Upper lobe of left lung (tissue), 6 donors: ENCODE data around the gene CPLANE1. TPM values are rescaled to one million over a fixed set of nuclear protein-coding genes. Genes with fewer than 3 reads are reported as not detected.
"Not testable (repeated sequence)": the region's sequence is repeated elsewhere in the genome, so short reads cannot be mapped to it uniquely, and the experiment has no call there.

Experiments used
- ATAC-seq, 2 donors: fragments of 200-7000 bp; cut with Tn5 transposase; one replicate each; pipeline ENCODE4 v1.9.1; 2022; ENCODE audit warnings: mild to moderate bottlenecking in 2 of 2, moderate library complexity in 2 of 2; ENCODE audit not compliant: low FRiP score in 2 of 2
- DNase-seq, 2 donors: peaks; one replicate each; pipeline ENCODE4 v3.0.0-alpha.2; 2019 to 2020
- H3K27ac ChIP-seq, 4 donors: fragments of 200-600 bp; sonication (generic); one replicate each; pipeline ENCODE4 v1.5.1; 2016 to 2019
- H3K27me3 ChIP-seq, 4 donors: fragments of 200-600 bp; sonication (generic); one replicate each; pipeline ENCODE4 v1.5.1; 2017 to 2019
- H3K36me3 ChIP-seq, 4 donors: fragments of 200-600 bp; sonication (generic); one replicate each; pipeline ENCODE4 v1.5.1; 2016 to 2019
- H3K4me1 ChIP-seq, 4 donors: fragments of 200-600 bp; sonication (generic); one replicate each; pipeline ENCODE4 v1.5.1; 2018 to 2019
- H3K4me3 ChIP-seq, 4 donors: fragments of 200-600 bp; sonication (generic); one replicate each; pipeline ENCODE4 v1.5.1; 2017 to 2019; ENCODE audit warnings: mild to moderate bottlenecking in 2 of 4, moderate library complexity in 1 of 4
- H3K9me3 ChIP-seq, 4 donors: fragments of 200-600 bp; sonication (generic); one replicate each; pipeline ENCODE4 v1.5.1; 2018 to 2019
- CTCF ChIP-seq, 6 experiments: fragments of 450-650 bp in 4 of 6; fragments of 200-600 bp in 2 of 6; sonication (generic) in 2 of 6; IDR thresholded peaks; one replicate each; pipeline ENCODE4 v1.5.1; 2016 to 2019; ENCODE audit warnings: antibody characterized with exemption in 6 of 6
- EP300 ChIP-seq, 4 donors: sonication (generic); formaldehyde crosslinking; IDR thresholded peaks; one replicate each; pipeline ENCODE4 v1.5.1; 2017; ENCODE audit warnings: antibody characterized with exemption in 4 of 4, control low read depth in 2 of 4
- POLR2A ChIP-seq, 4 donors: fragments of 450-650 bp; IDR thresholded peaks; one replicate each; pipeline ENCODE4 v1.5.1; 2016 to 2017; ENCODE audit warnings: antibody characterized with exemption in 4 of 4, mild to moderate bottlenecking in 2 of 4
- POLR2AphosphoS5 ChIP-seq, 2 donors: sonication (generic); formaldehyde crosslinking; IDR thresholded peaks; one replicate each; pipeline ENCODE4 v1.5.1; 2017; ENCODE audit warnings: antibody characterized with exemption in 2 of 2
- WGBS, 2 donors: methylation state at CpG; one replicate each; pipeline ENCODE4 v1.1.5; 2017 to 2018; 5-methylcytosine and 5-hydroxymethylcytosine counted together
- total RNA-seq, 6 donors: library from RNA; depleted of rRNA in 4 of 6; stranded (reverse); fragments of >200 nt in 4 of 6; gene quantifications; one replicate each; pipeline versions ENCODE4 v1.1.0 to v1.2.1, GENCODE V29; 2016 to 2021
- donor health status: DM: no; HTN: no; CAD: no; lungs with moderate emphysema.
- donor health status: DM: no; HTN: yes; CAD: no; lungs with severe emphysema.

CPLANE1 gene
- total RNA-seq, 6 donors from 2014 or later = 15.5 to 58.0 (median 27.5) TPM

- peaks cover 0 to 3% (median 0%) of the 10 kb centered on the region in 4 donors for H3K36me3 ChIP-seq
- H3K27ac ChIP-seq = no peak overlapping the region
- H3K27me3 ChIP-seq = no peaks in the 10 kb centered on the region
- no peak overlapping the region for H3K4me3 ChIP-seq
- peaks cover 15 to 29% (median 18%) of the 10 kb centered on the region in 4 donors for H3K4me1 ChIP-seq
- ATAC-seq = no peak
- 88% methylated on average over 4 of the region's 4 CpGs for WGBS, 2 donors
- TF ChIP-seq POLR2AphosphoS5 (IDR thresholded peaks at IDR 0.05) (no peak), POLR2A (IDR thresholded peaks at IDR 0.05) (no peak), CTCF (IDR thresholded peaks at IDR 0.05) (no peak), EP300 (IDR thresholded peaks at IDR 0.05) (no peak)
- DNase-seq = no peak
- no peaks in the 10 kb centered on the region for H3K9me3 ChIP-seq
Observed at GRCh38 chr5:37247496-37247895, 1.7 kb downstream of the CPLANE1 start.

- DNase-seq (no peak), ATAC-seq (no peak)
- Histone ChIP-seq H3K27ac (no peak overlapping the region), H3K4me3 (no peak overlapping the region), H3K4me1 (peaks cover 15 to 29% (median 18%) of the 10 kb centered on the region in 4 donors), H3K9me3 (no peaks in the 10 kb centered on the region), H3K27me3 (no peaks in the 10 kb centered on the region), H3K36me3 (peaks cover 0 to 5% (median 0%) of the 10 kb centered on the region in 4 donors)
- TF ChIP-seq CTCF (IDR thresholded peaks at IDR 0.05) (no peak), EP300 (IDR thresholded peaks at IDR 0.05) (no peak), POLR2AphosphoS5 (IDR thresholded peaks at IDR 0.05) (no peak), POLR2A (IDR thresholded peaks at IDR 0.05) (no peak)
- 39 to 65% methylated on average over 1 of the region's 1 CpG for WGBS, 2 donors
Observed at GRCh38 chr5:37247036-37247435, 2.1 kb downstream of the CPLANE1 start.

- no peak for TF ChIP-seq CTCF (IDR thresholded peaks at IDR 0.05)
- TF ChIP-seq POLR2A (IDR thresholded peaks at IDR 0.05) = no peak
- TF ChIP-seq EP300 (IDR thresholded peaks at IDR 0.05) = no peak
- TF ChIP-seq POLR2AphosphoS5 (IDR thresholded peaks at IDR 0.05) = no peak
- H3K4me3 ChIP-seq = no peak overlapping the region
- H3K27ac ChIP-seq = no peak overlapping the region
- no peaks in the 10 kb centered on the region for H3K4me1 ChIP-seq
- DNase-seq = no peak
- 94 to 97% methylated on average over 2 of the region's 2 CpGs for WGBS, 2 donors
- H3K36me3 ChIP-seq = peaks cover 3 to 57% (median 17%) of the 10 kb centered on the region in 4 donors
- H3K27me3 ChIP-seq = no peaks in the 10 kb centered on the region
- ATAC-seq = no peak
- no peaks in the 10 kb centered on the region for H3K9me3 ChIP-seq
Observed at GRCh38 chr5:37234288-37234687, 14.9 kb downstream of the CPLANE1 start.

GRCh38 chr5:37226377-37226776 is 22.8 kb downstream of the CPLANE1 start:
- Histone ChIP-seq H3K27me3 (no peaks in the 10 kb centered on the region), H3K4me3 (no peak overlapping the region), H3K4me1 (no peaks in the 10 kb centered on the region), H3K9me3 (no peaks in the 10 kb centered on the region), H3K36me3 (peaks cover 0 to 58% (median 23%) of the 10 kb centered on the region in 4 donors), H3K27ac (no peak overlapping the region)
- no peak for DNase-seq
- TF ChIP-seq CTCF (IDR thresholded peaks at IDR 0.05) (no peak), POLR2A (IDR thresholded peaks at IDR 0.05) (no peak), EP300 (IDR thresholded peaks at IDR 0.05) (no peak), POLR2AphosphoS5 (IDR thresholded peaks at IDR 0.05) (no peak)
- ATAC-seq = no peak

GRCh38 chr5:37222181-37222580 is 27.0 kb downstream of the CPLANE1 start:
- Histone ChIP-seq H3K4me3 (no peak overlapping the region), H3K4me1 (no peaks in the 10 kb centered on the region), H3K9me3 (no peaks in the 10 kb centered on the region), H3K27ac (no peak overlapping the region), H3K27me3 (no peaks in the 10 kb centered on the region), H3K36me3 (peaks cover 0 to 75% (median 32%) of the 10 kb centered on the region in 4 donors)
- TF ChIP-seq CTCF (IDR thresholded peaks at IDR 0.05) (no peak), POLR2AphosphoS5 (IDR thresholded peaks at IDR 0.05) (no peak), POLR2A (IDR thresholded peaks at IDR 0.05) (no peak), EP300 (IDR thresholded peaks at IDR 0.05) (no peak)
- ATAC-seq (no peak), DNase-seq (no peak)

- not testable (repeated sequence) for H3K4me1 ChIP-seq, H3K27me3 ChIP-seq, H3K4me3 ChIP-seq, ATAC-seq, H3K27ac ChIP-seq, DNase-seq, H3K9me3 ChIP-seq
- WGBS, 2 donors = 97 to 98% methylated on average over 6 of the region's 6 CpGs
- peaks cover 0 to 70% (median 35%) of the 10 kb centered on the region in 4 donors for H3K36me3 ChIP-seq
Observed at GRCh38 chr5:37220426-37220825, 28.8 kb downstream of the CPLANE1 start.

GRCh38 chr5:37219384-37219783 is 29.8 kb downstream of the CPLANE1 start:
- peaks cover 0 to 63% (median 33%) of the 10 kb centered on the region in 4 donors for H3K36me3 ChIP-seq

More at GRCh38 chr5:37219384-37219783, 29.8 kb downstream of the CPLANE1 start:
- DNase-seq, H3K27me3 ChIP-seq, H3K9me3 ChIP-seq, H3K4me3 ChIP-seq, ATAC-seq, H3K27ac ChIP-seq, H3K4me1 ChIP-seq: not testable (repeated sequence)
- WGBS, 2 donors = 95 to 96% methylated on average over 5 of the region's 5 CpGs
